Fibroblast of mammary gland (primary cell): ENCODE data around the gene SLC22A16.

ENCODE experiments used
- DNase-seq: peaks from one replicate; pipeline ENCODE4 v3.0.0-alpha.2; 2010; ENCODE audit warnings: low read depth
- H3K4me3 ChIP-seq: 2 replicates; pipeline ENCODE4 v1.5.1; 2011; ENCODE audit warnings: low read depth, mild to moderate bottlenecking, low read length, moderate library complexity; ENCODE audit not compliant: control insufficient read depth
- TF ChIP-seq, protein P1 (sequence below): conservative IDR thresholded peaks from 2 replicates; pipeline ENCODE4 v1.5.1; 2011; ENCODE audit warnings: low read depth, low read length, inconsistent platforms; ENCODE audit not compliant: control insufficient read depth, insufficient read depth

Gene SLC22A16

DNA sequence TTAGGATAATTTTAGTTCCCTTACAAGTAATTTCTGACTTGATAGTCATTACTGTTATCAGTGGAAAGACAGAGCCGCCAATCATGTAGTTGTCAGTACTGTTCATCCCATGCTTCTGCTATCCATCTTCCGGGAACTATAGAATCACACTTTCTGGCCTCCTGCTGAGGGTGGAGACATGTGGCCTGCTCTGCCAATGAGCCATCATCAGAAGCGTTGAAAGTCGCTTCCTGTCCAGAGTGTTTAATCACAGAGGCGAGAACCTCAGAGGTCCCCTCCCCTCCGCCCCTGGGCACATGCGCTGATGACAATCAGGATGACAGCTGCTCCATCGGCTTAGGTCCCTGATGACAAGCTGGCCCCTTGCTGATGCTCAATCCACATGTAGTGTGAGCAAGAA lies 64.1 kb downstream of the SLC22A16 start:
- no peak for DNase-seq
- H3K4me3 ChIP-seq: no peak overlapping the region
- TF ChIP-seq, protein P1, sequence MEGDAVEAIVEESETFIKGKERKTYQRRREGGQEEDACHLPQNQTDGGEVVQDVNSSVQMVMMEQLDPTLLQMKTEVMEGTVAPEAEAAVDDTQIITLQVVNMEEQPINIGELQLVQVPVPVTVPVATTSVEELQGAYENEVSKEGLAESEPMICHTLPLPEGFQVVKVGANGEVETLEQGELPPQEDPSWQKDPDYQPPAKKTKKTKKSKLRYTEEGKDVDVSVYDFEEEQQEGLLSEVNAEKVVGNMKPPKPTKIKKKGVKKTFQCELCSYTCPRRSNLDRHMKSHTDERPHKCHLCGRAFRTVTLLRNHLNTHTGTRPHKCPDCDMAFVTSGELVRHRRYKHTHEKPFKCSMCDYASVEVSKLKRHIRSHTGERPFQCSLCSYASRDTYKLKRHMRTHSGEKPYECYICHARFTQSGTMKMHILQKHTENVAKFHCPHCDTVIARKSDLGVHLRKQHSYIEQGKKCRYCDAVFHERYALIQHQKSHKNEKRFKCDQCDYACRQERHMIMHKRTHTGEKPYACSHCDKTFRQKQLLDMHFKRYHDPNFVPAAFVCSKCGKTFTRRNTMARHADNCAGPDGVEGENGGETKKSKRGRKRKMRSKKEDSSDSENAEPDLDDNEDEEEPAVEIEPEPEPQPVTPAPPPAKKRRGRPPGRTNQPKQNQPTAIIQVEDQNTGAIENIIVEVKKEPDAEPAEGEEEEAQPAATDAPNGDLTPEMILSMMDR: no peak

GRCh38 chr6:110410511-110410910 lies 65.9 kb downstream of the SLC22A16 start:
- no peak for DNase-seq
- TF ChIP-seq, protein P1: no peak
- H3K4me3 ChIP-seq: no peak overlapping the region

DNA sequence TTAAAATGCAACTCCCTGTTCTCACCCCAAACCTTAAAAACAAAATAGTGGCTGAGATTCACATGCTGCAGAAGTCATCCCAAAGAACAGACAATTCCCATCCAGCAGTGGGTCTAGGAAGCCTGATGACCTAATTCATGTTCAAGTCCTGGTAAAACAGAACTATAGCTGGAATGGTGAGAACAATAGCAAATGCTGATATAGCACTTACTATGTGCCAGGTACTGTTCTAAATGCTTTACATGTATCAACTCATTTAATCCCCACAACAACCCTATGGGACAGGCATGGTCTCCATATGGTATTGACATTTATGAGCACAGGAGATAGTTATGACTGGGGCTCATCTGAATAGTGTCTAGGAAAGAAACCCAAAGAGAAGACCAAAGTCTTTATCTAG lies 66.6 kb downstream of the SLC22A16 start:
- H3K4me3 ChIP-seq: no peak overlapping the region
- TF ChIP-seq, protein P1: no peak
- no peak for DNase-seq

DNA sequence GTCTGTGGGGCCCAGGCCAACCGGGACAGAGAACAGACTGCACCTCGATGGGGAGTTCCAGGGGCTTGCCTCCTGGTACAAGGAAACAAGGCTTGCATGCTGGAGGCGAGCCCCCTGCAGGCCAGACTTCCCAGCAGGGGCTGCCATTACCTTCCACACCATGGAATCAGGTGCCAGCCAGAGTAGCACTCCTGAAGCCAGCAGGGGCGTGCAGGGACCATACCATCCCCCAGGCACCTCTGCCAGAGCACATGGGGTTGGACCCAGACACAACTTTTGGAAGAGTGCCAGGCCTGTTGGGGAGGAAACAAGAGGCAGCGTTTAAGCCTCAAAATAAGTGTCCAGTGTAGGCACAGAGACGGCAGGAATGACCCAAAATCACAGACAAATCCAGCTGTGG lies 67.5 kb downstream of the SLC22A16 start:
- no peak overlapping the region for H3K4me3 ChIP-seq
- DNase-seq: no peak
- TF ChIP-seq, protein P1: no peak

- TF ChIP-seq, protein P1: no peak
- no peak for DNase-seq
- H3K4me3 ChIP-seq: no peak overlapping the region
Measured at GRCh38 chr6:110404607-110405006, 71.8 kb downstream of the SLC22A16 start.

GRCh38 chr6:110401585-110402176 lies 74.7 kb downstream of the SLC22A16 start:
- TF ChIP-seq, protein P1: no peak
- no peak for DNase-seq
- no peak overlapping the region for H3K4me3 ChIP-seq

DNA sequence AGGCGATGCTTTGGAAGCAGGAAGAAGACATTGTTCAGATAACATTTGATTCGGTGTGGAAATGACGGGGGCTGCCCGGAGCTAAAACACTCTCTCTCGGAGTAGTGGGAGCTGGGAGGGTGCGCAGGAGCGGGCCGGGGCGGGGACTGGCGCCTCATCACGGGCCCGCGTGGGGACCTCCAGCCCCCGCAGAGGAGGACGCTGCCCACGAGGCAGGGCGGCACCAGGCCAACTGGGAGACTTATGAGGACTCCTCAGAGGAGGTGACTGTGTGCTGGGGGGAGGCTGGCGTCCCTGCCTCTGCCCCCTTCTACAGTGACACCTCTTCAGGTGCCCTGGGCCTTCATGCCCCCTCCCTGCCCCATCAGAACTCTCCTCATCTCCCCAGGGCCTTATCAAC lies 76.2 kb downstream of the SLC22A16 start:
- TF ChIP-seq, protein P1: no peak
- peak overlapping the region; percentile 25 for H3K4me3 ChIP-seq
- no peak for DNase-seq
